HG03520 (cell line): ENCODE measurements around the gene ARTN.

Experiments used
- ATAC-seq: cut with Tn5 transposase; IDR thresholded peaks from one replicate; pipeline ENCODE4 v1.9.1; 2021; ENCODE audit warnings: mild to moderate bottlenecking, moderate library complexity; ENCODE audit not compliant: unreplicated experiment

Gene ARTN

DNA sequence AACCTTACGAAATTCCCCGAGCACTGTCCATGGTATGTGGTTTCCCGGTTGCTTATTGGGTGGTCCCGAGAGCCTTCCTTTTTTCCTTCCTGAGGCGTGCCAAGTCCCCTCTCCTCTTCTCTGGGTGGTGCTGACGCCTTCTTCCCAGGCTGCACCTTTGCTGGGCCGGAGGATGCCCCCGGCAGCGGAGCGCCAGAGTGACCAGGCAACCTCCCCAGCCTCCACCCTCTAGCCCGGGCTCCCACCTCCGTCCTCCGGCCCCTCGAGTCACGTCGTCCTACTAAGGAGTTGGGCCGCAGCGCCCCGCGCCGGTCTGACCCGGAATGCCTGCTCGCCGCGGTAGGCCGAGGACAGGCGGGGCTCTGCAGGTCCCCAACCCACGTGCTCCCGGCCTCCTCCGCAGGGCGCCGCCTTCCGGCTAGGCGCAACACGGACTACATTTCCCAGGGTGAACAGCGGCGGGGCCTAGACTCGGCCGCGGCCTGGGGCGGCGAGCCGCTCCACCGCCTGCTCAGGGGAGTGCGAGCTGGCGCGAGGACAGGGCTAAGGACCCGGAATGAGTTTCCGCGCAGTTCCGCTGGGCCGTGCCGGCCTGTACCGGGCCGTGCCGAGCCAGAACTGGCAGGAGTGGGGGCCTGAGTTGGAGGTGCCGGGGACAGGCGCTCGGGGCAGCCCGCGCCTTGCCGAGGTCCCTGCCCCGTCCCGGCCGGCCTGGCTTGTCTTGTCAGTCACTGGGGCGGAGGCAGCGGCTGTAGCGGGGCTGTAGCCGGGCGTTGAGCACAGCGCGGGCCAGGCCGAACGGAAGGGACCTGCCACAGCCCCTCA is 12.8 kb downstream of the ARTN start, which contains the start of gene IPO13:
TSS of gene IPO13 (plus strand) at position 715 of the 825 bp plus-strand sequence. CDS start 651 bp downstream, outside the sequence.
- peak; percentile 85 for ATAC-seq

DNA sequence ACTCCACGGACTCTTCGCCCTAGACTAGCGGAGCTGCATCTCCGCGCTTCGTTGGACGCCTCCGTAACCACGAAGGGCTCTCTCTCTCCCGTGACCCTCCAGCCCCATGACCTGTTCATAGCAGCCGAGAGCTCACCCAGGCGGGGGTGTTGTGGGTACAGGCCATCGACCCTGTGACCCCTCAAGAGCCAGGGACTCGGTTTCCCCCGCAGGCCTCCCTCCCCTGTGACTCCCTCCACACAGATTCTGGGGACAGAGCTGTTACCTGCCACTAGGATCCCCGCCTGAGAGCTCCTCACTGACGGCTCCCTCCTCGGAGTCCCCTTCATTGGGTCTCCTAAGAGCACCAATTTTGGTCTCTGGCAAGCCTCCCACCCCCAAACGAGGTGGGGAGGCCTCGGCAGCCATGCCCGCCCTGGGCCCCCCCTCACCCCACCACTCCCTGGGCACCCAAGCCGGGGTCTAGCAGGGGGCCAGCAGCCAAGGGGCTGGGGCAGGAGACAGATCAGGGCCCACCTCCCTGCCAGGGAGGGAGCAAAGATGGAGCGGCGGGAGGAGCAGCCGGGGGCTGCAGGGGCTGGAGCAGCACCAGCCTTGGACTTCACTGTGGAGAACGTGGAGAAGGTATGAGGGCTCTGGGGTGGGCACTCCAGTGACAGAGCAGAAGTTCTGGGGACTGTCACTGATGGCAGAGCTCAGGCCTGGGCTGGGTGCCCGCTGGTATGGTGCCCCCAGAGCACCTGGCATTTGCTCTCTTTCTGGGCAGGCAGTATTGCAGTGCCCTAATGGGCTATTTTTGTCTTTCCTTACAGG is 13.7 kb downstream of the ARTN start:
- ATAC-seq: peak; percentile 12

DNA sequence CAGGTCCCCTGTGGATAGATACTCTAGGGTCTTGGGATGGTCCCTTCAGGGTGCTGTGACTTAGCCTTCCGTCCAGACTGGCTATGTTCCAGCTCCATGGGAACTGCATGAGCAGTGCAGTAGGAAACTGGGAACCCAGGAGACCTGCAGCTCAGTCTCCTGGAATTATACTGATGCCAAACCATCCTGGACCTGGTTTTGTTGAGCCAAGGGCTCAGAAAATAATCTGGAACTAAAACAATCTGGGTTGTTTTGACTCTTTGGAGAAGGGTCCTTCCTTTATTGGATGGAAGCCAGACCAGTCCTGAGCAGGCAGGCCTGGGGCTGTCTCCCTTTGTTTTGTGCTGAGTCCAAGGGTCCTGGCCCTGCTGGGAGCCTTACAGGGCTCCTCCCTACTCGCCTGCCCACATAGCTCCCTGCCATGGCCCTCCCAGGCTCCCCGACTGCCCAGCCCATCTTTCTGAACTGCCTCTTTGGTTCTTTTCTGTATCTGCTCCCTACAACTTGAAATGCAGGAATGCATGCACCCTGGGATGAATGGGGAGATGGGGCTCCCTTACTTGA is 14.4 kb downstream of the ARTN start:
- no peak for ATAC-seq

DNA sequence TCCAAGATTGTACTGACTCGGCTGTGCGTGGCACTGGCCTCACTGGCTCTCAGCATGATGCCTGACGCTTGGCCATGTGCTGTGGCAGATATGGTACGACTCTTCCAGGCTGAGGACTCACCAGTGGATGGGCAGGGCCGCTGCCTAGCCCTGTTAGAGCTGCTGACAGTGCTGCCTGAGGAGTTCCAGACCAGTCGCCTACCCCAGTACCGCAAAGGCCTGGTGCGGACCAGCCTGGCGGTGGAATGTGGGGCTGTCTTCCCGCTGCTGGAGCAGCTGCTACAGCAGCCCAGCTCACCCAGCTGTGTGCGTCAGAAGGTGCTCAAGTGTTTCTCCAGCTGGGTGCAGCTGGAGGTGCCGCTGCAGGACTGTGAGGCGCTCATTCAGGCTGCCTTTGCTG is 16.1 kb downstream of the ARTN start:
- ATAC-seq: no peak

GRCh38 chr1:43951021-43951985 is 17.7 kb downstream of the ARTN start:
- ATAC-seq: no peak

- no peak for ATAC-seq
Observed at GRCh38 chr1:43952731-43953346, 19.2 kb downstream of the ARTN start.

- ATAC-seq: no peak
Observed at GRCh38 chr1:43953361-43953760, 19.8 kb downstream of the ARTN start.

DNA sequence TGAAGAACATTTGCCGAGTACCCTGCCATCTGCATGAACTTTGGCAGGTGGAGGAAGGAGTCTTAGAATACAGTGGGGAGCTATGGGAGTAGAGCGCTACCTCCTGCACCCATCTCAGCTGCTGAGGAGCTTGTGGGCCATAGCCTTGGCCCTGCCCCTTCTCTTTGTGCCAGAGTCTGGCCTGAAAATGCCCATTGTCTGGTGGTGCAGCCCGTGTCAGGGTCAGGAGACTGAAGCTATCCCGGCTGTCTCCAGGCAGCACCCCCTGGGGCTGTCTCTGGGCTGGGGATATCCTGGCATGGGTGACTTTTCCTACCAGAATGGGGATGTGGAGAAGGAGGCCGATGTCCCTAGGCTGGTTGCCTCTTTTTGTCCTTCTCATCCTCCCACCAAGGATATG is 20.4 kb downstream of the ARTN start:
- ATAC-seq: no peak

DNA sequence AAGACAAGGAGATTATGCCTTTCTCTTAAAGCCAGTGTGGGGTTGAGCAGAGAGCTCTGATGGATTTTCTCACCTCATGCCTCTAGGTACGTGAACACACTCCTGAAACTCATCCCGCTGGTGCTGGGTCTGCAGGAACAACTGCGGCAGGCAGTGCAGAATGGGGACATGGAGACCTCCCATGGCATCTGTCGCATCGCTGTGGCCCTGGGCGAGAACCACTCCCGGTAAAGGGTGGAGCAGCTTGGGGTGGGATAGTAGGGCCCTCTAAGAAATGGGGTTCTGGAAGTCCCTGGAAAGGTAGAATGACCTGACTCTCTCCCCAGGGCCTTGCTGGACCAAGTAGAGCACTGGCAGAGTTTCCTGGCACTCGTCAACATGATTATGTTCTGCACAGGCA is 22.6 kb downstream of the ARTN start:
- no peak for ATAC-seq

DNA sequence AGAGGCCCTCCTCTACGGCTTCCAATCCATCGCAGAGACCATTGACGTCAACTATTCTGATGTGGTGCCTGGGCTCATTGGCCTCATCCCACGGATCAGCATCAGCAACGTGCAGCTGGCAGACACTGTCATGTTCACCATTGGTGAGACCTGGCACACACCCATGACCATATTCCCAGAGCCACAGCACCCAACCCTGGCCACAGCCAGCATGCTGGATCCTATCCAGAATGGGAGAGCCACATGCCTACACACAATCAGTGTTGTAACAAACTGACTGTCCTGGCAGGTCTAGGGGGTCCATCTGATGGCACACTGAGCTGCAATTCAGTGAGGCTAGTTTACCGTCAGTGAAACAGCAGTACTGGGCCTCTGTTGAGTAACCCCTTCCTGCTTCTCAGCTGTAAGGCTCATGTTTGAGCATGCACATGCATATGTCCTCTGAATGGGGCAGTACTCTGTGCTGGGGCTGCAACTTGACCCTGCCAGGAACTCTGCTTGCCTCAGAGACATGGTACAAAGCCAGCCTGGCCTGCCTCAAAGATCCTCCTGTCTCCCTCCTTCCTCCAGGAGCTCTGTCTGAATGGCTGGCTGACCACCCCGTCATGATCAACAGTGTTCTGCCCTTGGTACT is 23.9 kb downstream of the ARTN start:
- no peak for ATAC-seq

GRCh38 chr1:43958351-43959255 is 25.0 kb downstream of the ARTN start:
- no peak for ATAC-seq

DNA sequence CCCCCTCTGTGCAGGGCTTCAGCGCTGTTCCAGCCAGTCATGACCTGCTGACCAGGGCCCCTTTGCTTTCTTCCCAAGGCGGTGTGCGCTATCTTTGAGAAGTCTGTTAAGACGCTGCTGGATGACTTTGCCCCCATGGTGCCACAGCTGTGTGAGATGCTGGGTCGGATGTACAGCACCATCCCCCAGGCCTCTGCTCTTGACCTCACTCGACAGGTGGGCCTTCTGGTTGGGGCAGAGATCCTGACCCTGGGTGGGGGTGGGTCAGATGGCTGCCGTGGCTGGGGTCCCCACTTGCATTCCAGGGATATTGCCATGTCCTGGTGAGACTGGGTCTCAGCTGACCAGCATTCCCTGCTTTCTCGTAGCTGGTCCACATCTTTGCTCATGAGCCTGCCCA is 27.2 kb downstream of the ARTN start:
- no peak for ATAC-seq

DNA sequence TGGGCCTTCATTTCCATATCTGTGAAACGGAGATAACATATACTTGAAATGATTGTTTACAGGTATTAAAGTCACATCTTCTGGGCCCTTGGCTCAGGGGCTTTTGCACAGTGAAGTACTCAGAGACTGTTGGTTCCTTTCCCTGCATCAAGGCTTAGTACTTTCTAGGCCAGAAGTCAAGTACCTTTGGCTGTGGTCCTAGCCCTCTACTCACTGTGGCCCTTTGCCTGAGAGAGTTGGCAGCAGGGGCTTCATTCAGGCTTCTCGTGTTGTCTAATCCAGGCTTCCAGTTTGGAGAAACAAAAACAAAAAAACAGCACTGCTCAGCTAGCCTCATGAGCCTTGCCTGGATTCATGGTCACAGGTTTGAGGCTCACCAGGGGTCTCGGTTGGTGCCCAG is 28.1 kb downstream of the ARTN start:
- no peak for ATAC-seq

DNA sequence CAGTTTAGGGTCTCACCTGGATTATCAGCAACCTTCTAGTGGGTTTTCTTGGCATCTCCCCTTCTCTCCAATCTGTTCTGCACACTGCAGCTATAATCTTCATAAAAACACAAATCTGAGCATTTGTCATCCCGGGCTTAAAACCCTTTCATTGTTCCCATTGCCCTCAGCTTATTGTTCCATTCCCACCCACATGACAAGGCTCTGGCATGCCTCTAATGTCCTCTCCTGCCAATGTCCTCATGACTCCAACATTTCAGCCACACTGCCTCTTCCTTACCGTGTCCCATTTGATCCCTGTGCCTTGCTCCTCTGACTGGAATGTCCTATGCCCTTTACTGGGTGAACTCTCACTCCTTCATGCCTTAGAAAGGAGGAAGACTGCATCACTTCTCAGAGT is 28.7 kb downstream of the ARTN start:
- no peak for ATAC-seq

- no peak for ATAC-seq
Observed at GRCh38 chr1:43963006-43963405, 29.4 kb downstream of the ARTN start.

DNA sequence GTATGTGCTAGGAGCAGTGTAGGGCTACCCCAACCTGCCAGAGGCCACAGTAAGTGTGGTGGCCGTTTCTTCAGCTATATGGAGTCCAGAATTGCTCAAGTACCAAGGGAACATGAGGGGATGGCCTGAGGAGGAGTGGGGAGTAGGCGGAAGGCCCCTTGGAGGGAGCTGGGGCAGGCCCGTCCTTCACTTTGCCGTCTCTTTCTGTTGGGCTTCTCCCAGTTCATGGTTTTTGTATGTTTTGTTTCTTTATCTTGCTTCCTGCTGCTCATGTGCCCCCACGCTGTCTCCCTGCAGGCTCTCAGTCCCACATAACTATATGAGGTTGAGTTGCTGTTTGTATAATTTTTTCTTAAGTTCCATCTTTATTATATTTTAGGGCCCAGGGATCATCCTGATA is 30.3 kb downstream of the ARTN start:
- ATAC-seq: no peak

DNA sequence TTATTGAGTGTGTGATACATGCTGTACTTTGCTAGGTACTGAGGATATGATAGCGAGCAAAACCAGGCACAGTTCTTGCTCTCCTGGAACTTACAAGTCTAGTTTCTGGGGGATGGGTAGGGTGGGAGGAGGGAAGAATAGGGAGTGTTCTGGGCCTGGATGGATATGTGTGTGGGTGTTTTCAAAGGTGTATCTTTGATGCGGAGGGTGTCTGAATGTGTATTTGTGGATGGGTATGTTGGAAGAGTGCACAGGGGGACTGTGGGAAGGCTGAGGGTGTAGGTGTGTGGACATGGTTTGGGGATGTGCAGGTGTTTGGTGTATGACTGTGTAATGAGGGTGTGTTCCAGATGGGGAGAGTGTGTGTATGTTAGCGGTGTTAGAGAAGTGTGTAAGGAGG is 31.7 kb downstream of the ARTN start:
- no peak for ATAC-seq

GRCh38 chr1:43968348-43968948 is 34.8 kb downstream of the ARTN start:
- no peak for ATAC-seq
